Activated T-helper 17 cell treated with anti-CD3 and anti-CD28 coated beads, Interleukin-2, amount 50 U/mL, for 72 hours (primary cell): Measurements from ENCODE around the gene ADGRA3. TPM values are rescaled to one million over a fixed set of nuclear protein-coding genes. Genes with fewer than 3 reads are reported as not detected.

ENCODE experiments used
- ATAC-seq: fragments of 150-1000 bp; cut with Tn5 transposase; replicated peaks from 2 replicates; pipeline ENCODE4 v1.10.0; 2021; ENCODE audit warnings: mild to moderate bottlenecking, moderate library complexity
- H3K27ac Mint-ChIP-seq: one replicate; pipeline ENCODE4 v1.8.0; 2022; ENCODE audit warnings: mixed read lengths
- H3K27me3 Mint-ChIP-seq: one replicate; pipeline ENCODE4 v1.8.0; 2022; ENCODE audit warnings: mixed read lengths
- H3K36me3 Mint-ChIP-seq: one replicate; pipeline ENCODE4 v1.8.0; 2022; ENCODE audit warnings: low read depth, mild to moderate bottlenecking, mixed read lengths
- H3K4me1 Mint-ChIP-seq: one replicate; pipeline ENCODE4 v1.8.0; 2022; ENCODE audit warnings: mixed read lengths
- H3K4me3 Mint-ChIP-seq: one replicate; pipeline ENCODE4 v1.8.0; 2022; ENCODE audit warnings: mild to moderate bottlenecking, mixed read lengths
- H3K9me3 Mint-ChIP-seq: one replicate; pipeline ENCODE4 v1.8.0; 2022; ENCODE audit warnings: mixed read lengths
- total RNA-seq, 2 donors: library from RNA; stranded (reverse); gene quantifications; one replicate each; pipeline ENCODE4 v1.2.3, GENCODE V29; 2022

ADGRA3 gene
- total RNA-seq, 2 donors from 2014 or later, result 0.71 to 1.2 TPM

DNA sequence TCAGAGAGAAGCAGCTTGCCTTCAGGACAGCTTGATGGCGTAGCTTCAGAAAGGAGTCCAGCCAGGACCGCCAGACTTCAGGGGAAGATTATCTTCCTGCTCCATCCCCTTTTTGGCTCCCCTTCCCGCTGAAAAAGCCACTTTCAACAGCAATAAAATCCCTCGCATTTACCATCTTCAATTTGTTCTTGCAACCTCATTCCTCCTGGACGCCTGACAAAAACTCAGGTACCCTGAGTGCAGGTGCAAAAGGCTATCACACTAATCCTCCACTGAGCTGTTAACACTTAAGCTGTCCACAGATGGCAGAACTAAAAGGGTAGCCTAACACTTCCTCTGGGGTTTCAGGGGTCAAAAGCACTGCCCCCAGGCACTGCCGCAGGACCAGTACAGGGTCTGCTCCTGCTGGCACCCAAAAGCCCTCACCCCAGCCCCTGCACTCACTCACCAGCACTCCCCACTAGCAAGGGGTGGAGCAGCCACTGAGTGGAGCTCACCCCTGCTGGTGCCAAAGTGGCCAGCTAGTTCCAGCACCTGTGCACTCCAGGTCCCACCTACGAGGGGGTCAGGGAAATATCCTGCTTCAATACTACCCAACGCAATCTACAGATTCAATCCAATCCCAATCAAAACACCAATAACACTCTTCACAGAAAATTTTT, 145.8 kb downstream of the ADGRA3 start:
- H3K4me1 Mint-ChIP-seq, result no peaks in the 10 kb centered on the region
- no peaks in the 10 kb centered on the region for H3K27me3 Mint-ChIP-seq
- no peak overlapping the region for H3K4me3 Mint-ChIP-seq
- no peak overlapping the region for H3K27ac Mint-ChIP-seq
- no peak for ATAC-seq
- no peaks in the 10 kb centered on the region for H3K36me3 Mint-ChIP-seq
- peaks cover 3% of the 10 kb centered on the region for H3K9me3 Mint-ChIP-seq

DNA sequence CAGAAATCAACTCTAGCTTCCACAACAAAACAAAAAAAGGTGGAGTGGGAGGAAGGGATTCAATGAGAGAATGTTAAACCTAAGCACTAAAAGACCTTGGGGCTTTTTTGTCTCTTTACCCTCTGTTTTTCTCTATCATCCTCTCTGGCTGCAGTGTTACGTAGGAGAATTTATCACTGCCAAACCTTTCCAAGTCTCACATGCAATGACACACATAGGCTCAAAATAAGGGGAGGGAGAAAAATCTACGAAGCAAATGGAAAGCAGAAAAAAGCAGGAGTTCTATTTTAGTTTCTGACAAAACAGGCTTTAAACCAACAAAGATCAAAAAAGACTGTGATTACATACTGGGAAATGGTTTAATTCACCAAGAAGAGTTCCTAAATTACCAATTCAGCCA, 152.1 kb downstream of the ADGRA3 start:
- Mint-ChIP-seq H3K36me3 (no peaks in the 10 kb centered on the region), H3K27me3 (no peaks in the 10 kb centered on the region), H3K4me1 (no peaks in the 10 kb centered on the region), H3K4me3 (no peak overlapping the region), H3K9me3 (peaks cover 3% of the 10 kb centered on the region), H3K27ac (no peak overlapping the region)
- ATAC-seq, result no peak

DNA sequence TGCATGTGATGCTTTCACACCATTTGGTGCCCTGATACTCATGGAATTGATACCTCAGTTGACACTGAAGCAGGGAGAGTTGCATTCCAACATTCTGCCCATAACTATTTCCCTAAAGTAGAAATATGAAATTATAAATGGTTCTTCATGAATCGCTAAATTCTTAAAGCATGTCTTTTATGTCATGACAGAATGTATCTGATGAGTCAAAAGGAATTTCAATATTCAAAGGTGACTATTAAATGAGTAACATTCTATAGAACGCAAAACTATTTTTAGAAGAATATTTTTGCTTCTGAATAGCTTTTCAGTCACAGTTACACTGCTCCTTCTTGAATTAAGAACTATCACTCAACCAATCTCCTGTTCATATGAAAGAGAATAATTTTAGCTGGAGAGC, 152.8 kb downstream of the ADGRA3 start:
- Mint-ChIP-seq H3K4me3 (no peak overlapping the region), H3K9me3 (peaks cover 9% of the 10 kb centered on the region), H3K27me3 (no peaks in the 10 kb centered on the region), H3K36me3 (no peaks in the 10 kb centered on the region), H3K4me1 (no peaks in the 10 kb centered on the region), H3K27ac (no peak overlapping the region)
- ATAC-seq, result no peak

DNA sequence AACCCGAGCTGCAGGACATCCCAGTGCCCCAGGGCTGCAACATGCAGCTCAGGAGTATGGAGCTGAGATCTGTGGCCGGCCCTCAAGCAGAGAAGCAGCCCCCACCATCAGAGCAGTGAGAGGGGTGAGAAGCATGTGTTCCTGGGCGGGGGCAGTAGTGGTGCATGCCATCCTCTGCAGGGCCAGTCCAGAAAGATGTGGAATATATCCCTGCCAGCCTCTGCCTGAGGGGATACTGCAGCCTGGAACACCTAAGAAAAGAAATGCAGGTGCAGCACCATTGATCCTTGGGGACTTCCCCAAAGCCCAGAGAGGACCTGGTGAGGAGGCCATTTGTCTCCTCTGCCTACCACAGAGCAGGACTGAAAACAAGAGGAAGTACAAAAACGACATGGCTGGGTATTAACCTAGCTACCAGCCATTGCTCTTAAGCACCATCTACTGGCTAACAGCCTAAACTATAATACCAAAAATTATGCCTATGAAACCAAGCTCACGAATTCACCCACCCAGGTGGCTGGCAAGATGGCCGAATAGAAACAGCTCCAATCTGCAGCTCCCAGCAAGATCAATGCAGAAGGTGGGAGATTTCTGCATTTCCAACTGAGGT, 158.8 kb downstream of the ADGRA3 start:
- Mint-ChIP-seq H3K9me3 (peaks cover 21% of the 10 kb centered on the region), H3K4me3 (no peak overlapping the region), H3K4me1 (no peaks in the 10 kb centered on the region), H3K27me3 (no peaks in the 10 kb centered on the region), H3K36me3 (no peaks in the 10 kb centered on the region), H3K27ac (no peak overlapping the region)
- no peak for ATAC-seq

DNA sequence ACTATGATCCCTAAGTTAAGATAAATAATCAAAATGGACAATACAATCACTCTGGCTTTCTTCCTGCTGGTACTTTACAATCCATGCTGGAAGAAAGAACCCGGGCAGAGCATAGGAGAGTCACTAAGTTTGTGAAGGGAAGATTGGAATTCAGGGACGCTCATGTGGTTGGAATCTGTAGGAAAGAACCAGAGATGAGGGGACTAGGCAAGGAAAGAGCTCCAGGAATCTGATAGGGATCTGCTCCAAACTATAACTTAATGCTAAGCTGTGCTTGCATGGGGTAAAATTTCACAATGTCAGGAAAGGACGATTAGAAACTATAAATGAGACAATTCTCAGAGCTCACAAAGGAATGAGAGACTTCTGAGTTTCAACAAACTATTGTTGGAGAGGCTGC, 167.5 kb downstream of the ADGRA3 start:
- no peak for ATAC-seq
- no peak overlapping the region for H3K27ac Mint-ChIP-seq
- no peak overlapping the region for H3K4me3 Mint-ChIP-seq
- no peaks in the 10 kb centered on the region for H3K36me3 Mint-ChIP-seq
- H3K27me3 Mint-ChIP-seq, result no peaks in the 10 kb centered on the region
- no peaks in the 10 kb centered on the region for H3K4me1 Mint-ChIP-seq
- peaks cover 15% of the 10 kb centered on the region for H3K9me3 Mint-ChIP-seq

DNA sequence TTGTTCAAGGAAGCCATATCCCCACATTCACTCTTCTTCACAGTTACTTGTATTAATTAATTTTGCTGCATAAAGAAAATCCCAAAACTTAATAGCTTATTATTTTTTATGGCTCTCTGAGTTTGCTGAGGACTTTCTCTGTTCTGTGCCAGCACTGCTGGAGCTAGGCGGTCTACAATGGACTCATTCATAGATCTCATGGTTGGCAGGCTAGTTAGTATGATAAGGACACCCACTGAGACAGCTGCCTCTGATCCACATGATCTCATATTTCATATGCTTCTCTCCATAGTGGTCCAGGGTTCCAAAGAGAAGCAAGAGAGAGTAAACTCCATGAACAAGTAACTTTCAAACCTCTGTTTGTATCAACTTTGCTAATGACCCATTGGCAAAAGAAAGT, 170.2 kb downstream of the ADGRA3 start:
- Mint-ChIP-seq H3K27ac (no peak overlapping the region), H3K4me3 (no peak overlapping the region), H3K9me3 (peaks cover 12% of the 10 kb centered on the region), H3K27me3 (no peaks in the 10 kb centered on the region), H3K36me3 (no peaks in the 10 kb centered on the region), H3K4me1 (no peaks in the 10 kb centered on the region)
- ATAC-seq, result no peak

DNA sequence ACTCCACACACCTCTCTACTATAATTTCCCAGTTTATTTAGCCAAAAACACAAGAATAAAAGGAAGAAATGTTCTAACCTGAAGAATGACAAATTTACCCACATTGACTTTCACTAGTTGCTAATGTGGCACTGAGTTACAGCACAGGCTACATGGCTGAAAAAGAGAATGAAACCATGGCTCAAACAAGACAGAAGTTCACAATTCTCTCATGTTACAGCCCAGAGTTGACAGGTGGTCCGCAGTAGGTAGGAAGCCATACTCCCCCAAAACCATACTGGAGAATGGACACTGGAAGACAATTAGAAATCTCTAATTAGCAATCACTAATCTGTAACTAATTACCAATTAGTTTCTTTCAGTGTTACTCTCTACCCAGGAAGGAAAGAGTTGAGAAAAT, 170.8 kb downstream of the ADGRA3 start:
- Mint-ChIP-seq H3K4me3 (no peak overlapping the region), H3K27ac (no peak overlapping the region), H3K36me3 (no peaks in the 10 kb centered on the region), H3K4me1 (no peaks in the 10 kb centered on the region), H3K27me3 (no peaks in the 10 kb centered on the region), H3K9me3 (peaks cover 12% of the 10 kb centered on the region)
- no peak for ATAC-seq

DNA sequence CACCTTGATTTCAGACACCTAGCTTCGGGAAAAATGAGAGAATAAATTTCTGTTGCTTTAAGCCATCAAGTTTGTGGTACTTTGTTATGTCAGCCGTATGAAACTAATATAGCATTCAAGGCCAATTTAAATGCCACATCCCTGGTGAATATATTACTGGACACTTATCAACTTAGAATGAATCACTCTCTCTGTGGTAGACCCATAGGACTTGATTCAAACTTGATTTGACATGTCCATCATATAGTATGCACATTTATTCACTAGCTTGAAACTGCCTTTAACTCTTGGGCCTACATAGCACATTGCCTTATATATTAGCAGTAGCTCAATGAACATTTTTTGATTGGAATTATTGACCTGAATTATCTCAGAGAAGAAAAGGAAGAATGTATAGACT, 172.3 kb downstream of the ADGRA3 start:
- ATAC-seq, result no peak
- no peak overlapping the region for H3K27ac Mint-ChIP-seq

DNA sequence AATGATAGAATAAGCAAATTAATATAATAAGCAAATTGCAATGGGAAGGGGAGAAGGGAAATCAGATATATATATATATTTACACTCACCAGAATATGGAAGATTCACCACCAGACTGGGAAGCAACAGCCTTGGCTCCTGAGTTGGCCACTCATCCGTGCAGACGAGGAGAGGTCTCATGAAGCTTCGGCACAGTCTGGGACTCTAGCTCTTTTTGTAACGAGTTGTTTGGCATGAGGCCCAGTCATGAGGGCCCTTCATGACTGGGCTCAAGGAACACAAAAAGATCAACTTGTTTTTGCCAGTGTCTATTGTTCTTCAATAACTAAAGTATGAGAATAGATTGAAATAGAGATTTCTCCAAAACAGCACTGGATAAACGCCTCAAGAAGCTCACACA, 176.4 kb downstream of the ADGRA3 start:
- Mint-ChIP-seq H3K27ac (no peak overlapping the region), H3K36me3 (no peaks in the 10 kb centered on the region), H3K4me3 (no peak overlapping the region), H3K4me1 (no peaks in the 10 kb centered on the region), H3K9me3 (peaks cover 7% of the 10 kb centered on the region), H3K27me3 (no peaks in the 10 kb centered on the region)
- ATAC-seq, result no peak

More for the DNA sequence above, 172.3 kb downstream of the ADGRA3 start:
- Mint-ChIP-seq H3K27me3 (no peaks in the 10 kb centered on the region), H3K4me3 (no peak overlapping the region), H3K36me3 (no peaks in the 10 kb centered on the region), H3K4me1 (no peaks in the 10 kb centered on the region), H3K9me3 (peaks cover 15% of the 10 kb centered on the region)

DNA sequence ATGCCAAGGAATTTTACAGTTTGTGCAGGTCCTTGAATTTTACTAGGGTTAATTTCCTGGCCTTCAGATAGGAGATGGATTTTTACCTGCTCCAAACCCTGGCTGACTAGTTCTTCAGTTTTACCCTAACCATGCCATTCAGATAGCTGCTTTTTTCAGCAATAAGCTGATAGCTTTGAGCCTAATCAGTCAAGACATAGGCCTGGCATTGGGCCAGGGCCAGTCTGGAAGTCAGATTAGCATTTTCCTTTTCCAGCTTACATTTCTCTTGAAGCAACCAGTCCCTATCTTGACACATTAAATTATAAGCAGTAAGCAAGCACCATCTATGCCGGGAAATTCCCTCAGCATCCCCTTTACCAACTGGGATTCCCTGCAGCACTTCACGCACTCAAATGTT, 177.1 kb downstream of the ADGRA3 start:
- ATAC-seq, result no peak
- H3K27me3 Mint-ChIP-seq, result no peaks in the 10 kb centered on the region
- no peaks in the 10 kb centered on the region for H3K4me1 Mint-ChIP-seq
- peaks cover 7% of the 10 kb centered on the region for H3K9me3 Mint-ChIP-seq
- no peak overlapping the region for H3K27ac Mint-ChIP-seq
- H3K36me3 Mint-ChIP-seq, result no peaks in the 10 kb centered on the region
- no peak overlapping the region for H3K4me3 Mint-ChIP-seq

Other genes starting within 250 kb of the ADGRA3 start
- gene GBA3, start 176.9 kb upstream of the ADGRA3 start, total RNA-seq, result not detected